Endothelial cell of umbilical vein (primary cell): Measurements from ENCODE around the gene GCM1. TPM values are rescaled to one million over a fixed set of nuclear protein-coding genes. Genes with fewer than 3 reads are reported as not detected.

Source experiments
- BruUV-seq: library from RNA; stranded (reverse); fragments of 400-500 nt; replicated peaks from 2 replicates; lab custom pipeline; 2021; lab: Mats Ljungman, UMichigan
- CTCF ChIA-PET: fragments of 300-600, 350-600 bp; sonication (Branson Sonifier 250); formaldehyde crosslinking; loops from one replicate; lab custom pipeline; 2021; ENCODE audit warnings: antibody characterized with exemption, inconsistent platforms; lab: Charles Lee
- POLR2A ChIA-PET: fragments of 300-600, 350-600 bp; sonication (Branson Sonifier 250); formaldehyde crosslinking; loops from one replicate; lab custom pipeline; 2021; ENCODE audit warnings: antibody characterized with exemption, inconsistent platforms; lab: Charles Lee
- DNase-seq: peaks from one replicate; pipeline ENCODE4 v3.0.0-alpha.2; 2011; ENCODE audit warnings: low read depth, low spot score
- FAIRE-seq: peaks from 2 replicates; lab custom pipeline; 2011; peaks lifted over from hg19 to GRCh38; lab: Jason Lieb, UNC
- H2AFZ ChIP-seq: 2 replicates; pipeline ENCODE4 v1.6.0; 2012; ENCODE audit warnings: low read depth, low read length, control low read depth, inconsistent platforms
- H3K27ac ChIP-seq: 2 replicates; pipeline ENCODE4 v1.5.1; 2011; ENCODE audit warnings: low read depth, mild to moderate bottlenecking, control low read depth, low read length, moderate library complexity; ENCODE audit not compliant: insufficient read depth
- H3K27me3 ChIP-seq, 2 experiments: 2 replicates each; pipeline versions ENCODE4 v1.6.0 to v1.6.1; 2011; ENCODE audit warnings: low read length in 2 of 2, mixed read lengths in 1 of 2; ENCODE audit not compliant: control insufficient read depth in 2 of 2, insufficient read depth in 2 of 2
- H3K36me3 ChIP-seq, 2 experiments: 2 replicates in 1 of 2; 3 replicates in 1 of 2; pipeline ENCODE4 v1.5.1; 2011; ENCODE audit warnings: low read length in 2 of 2, mild to moderate bottlenecking in 1 of 2, moderate library complexity in 1 of 2; ENCODE audit not compliant: control insufficient read depth in 2 of 2, insufficient read depth in 2 of 2; ENCODE audit errors: extremely low read depth in 1 of 2
- H3K4me1 ChIP-seq: 3 replicates; pipeline ENCODE4 v1.5.1; 2011; ENCODE audit warnings: mild to moderate bottlenecking, low read length; ENCODE audit not compliant: control insufficient read depth, insufficient read depth; ENCODE audit errors: extremely low read depth
- H3K4me2 ChIP-seq: 2 replicates; pipeline ENCODE4 v1.6.1; 2011; ENCODE audit warnings: low read length, control low read depth, mixed read lengths; ENCODE audit not compliant: insufficient read depth
- H3K4me3 ChIP-seq, 3 experiments: fragments of 200-600 bp in 1 of 3; sonication (generic), shearing (Covaris generic) in 1 of 3; replicated peaks in 1 of 3; 2 replicates each; pipeline ENCODE4 v1.5.1; 2011 to 2016; ENCODE audit warnings: control low read depth in 3 of 3, low read length in 3 of 3, mild to moderate bottlenecking in 2 of 3, inconsistent platforms in 1 of 3, low read depth in 1 of 3, moderate library complexity in 1 of 3; ENCODE audit not compliant: insufficient read depth in 1 of 3
- H3K79me2 ChIP-seq: 2 replicates; pipeline ENCODE4 v1.6.0; 2012; ENCODE audit warnings: low read length, inconsistent platforms; ENCODE audit not compliant: control insufficient read depth, insufficient read depth
- H3K9ac ChIP-seq: replicated peaks from 2 replicates; pipeline ENCODE3; 2011; ENCODE audit warnings: low read length, control low read depth; ENCODE audit not compliant: insufficient read depth; ENCODE audit errors: extremely low read depth
- H3K9me1 ChIP-seq: replicated peaks from 3 replicates; pipeline ENCODE4 v1.6.0; 2011; ENCODE audit warnings: mild to moderate bottlenecking, low read length; ENCODE audit not compliant: control insufficient read depth, insufficient read depth; ENCODE audit errors: extremely low read depth
- H3K9me3 ChIP-seq: replicated peaks from 2 replicates; pipeline ENCODE4 v1.5.1; 2012; ENCODE audit warnings: low read length, inconsistent platforms; ENCODE audit not compliant: control insufficient read depth, insufficient read depth
- H4K20me1 ChIP-seq: replicated peaks from 2 replicates; pipeline ENCODE3; 2011; ENCODE audit warnings: mild to moderate bottlenecking, low read length; ENCODE audit not compliant: control insufficient read depth, insufficient read depth; ENCODE audit errors: extremely low read depth
- CTCF ChIP-seq, 2 donors: IDR thresholded peaks; 1 replicate in 1 of 2; 2 replicates in 1 of 2; pipeline ENCODE4 v1.5.1; 2011; ENCODE audit warnings: low read length in 2 of 2, mild to moderate bottlenecking in 2 of 2, moderate library complexity in 2 of 2, control low read depth in 1 of 2, inconsistent platforms in 1 of 2, low read depth in 1 of 2; ENCODE audit not compliant: insufficient read depth in 1 of 2; ENCODE audit errors: extremely low read depth in 1 of 2
- EZH2 ChIP-seq: IDR thresholded peaks from 2 replicates; pipeline ENCODE4 v1.6.1; 2012; ENCODE audit warnings: borderline replicate concordance, low read depth, mild to moderate bottlenecking, moderate library complexity, low read length, inconsistent platforms; ENCODE audit not compliant: severe bottlenecking
- FOS ChIP-seq: IDR thresholded peaks from 2 replicates; pipeline ENCODE4 v1.6.1; 2011; ENCODE audit warnings: mild to moderate bottlenecking, low read length, moderate library complexity, borderline replicate concordance; ENCODE audit not compliant: insufficient read depth
- GATA2 ChIP-seq: IDR thresholded peaks from 2 replicates; pipeline ENCODE4 v1.7.0; 2011; ENCODE audit warnings: low read depth, mild to moderate bottlenecking, moderate library complexity, mixed read lengths, low read length; ENCODE audit not compliant: insufficient read length, insufficient read depth
- JUN ChIP-seq: IDR thresholded peaks from 2 replicates; pipeline ENCODE4 v1.6.1; 2011; ENCODE audit warnings: borderline replicate concordance, low read depth; ENCODE audit not compliant: insufficient read length, insufficient read depth
- MYC ChIP-seq: IDR thresholded peaks from one replicate; pipeline ENCODE4 v1.6.1; 2011; ENCODE audit warnings: mild to moderate bottlenecking, low read depth, low read length
- POLR2A ChIP-seq: IDR thresholded peaks from 2 replicates; pipeline ENCODE4 v1.6.1; 2012; ENCODE audit warnings: low read depth, mild to moderate bottlenecking, control low read depth, low read length
- POLR2AphosphoS5 ChIP-seq: IDR thresholded peaks from 2 replicates; pipeline ENCODE4 v1.6.1; 2012; ENCODE audit warnings: low read depth, mild to moderate bottlenecking, control low read depth, low read length, moderate library complexity; ENCODE audit not compliant: insufficient read depth
- dilution Hi-C: fragments of 300-500 bp; cut with MboI; formaldehyde crosslinking; loops from one replicate; pipeline ENCODE4 v1.15.0; 2019; ENCODE audit warnings: low sequenced_read_pairs; ENCODE audit not compliant: extremely low pct_ligation_motif_present
- intact Hi-C: fragments of 100-400 bp; cut with micrococcal nuclease; formaldehyde crosslinking; loops from one replicate; pipeline ENCODE4 v1.10.0; 2022
- polyA plus RNA-seq, 4 experiments: library from polyadenylated mRNA; depleted of rRNA in 3 of 4; stranded (reverse) in 3 of 4; unstranded in 1 of 4; fragments of >200 nt; gene quantifications; 2 replicates each; pipeline versions ENCODE4 v1.2.1 to v1.2.3, GENCODE V29; 2011 to 2012; ENCODE audit warnings: missing spikeins in 1 of 4
- total RNA-seq: library from RNA; stranded (reverse); gene quantifications from 2 replicates; pipeline ENCODE4 v1.2.3, GENCODE V29; 2021
- TF ChIP-seq, protein P1 (sequence below): IDR thresholded peaks from 2 replicates; pipeline ENCODE4 v1.6.1; 2011; ENCODE audit not compliant: insufficient read depth, insufficient read length

GCM1 gene
- total and polyA plus RNA-seq, 2 donors (not counting 3 experiments of a cell fraction or from before 2014, with no cell fraction given), result not detected

DNA sequence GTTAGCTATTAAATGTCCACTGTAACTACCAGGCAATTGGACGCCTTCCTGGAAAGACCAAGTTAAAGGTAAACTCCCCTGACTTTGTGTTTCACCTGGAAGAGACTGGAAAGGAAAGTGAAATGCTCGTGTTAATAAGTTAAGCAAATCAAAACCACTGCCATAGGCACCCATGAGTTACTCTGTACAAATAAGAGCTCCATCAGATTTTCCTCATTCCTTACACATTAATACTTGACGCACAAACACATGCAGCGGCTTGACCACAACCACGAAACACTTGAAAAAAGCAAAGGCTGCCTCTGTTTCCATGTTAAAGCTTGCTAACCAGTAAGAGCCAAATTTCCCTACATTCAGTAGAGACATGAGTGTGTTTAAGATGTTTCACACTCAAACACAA, 19.8 kb downstream of the GCM1 start:
- POLR2A ChIA-PET, result no interaction called here
- intact Hi-C loops, result no loop called here
- CTCF ChIA-PET, result interaction anchor here (0.7 kb wide), 1 partner anchor 15 kb away, joined by 3 read pairs; no protein-coding TSS in a partner anchor
- no TSS peak for BruUV-seq
- Histone ChIP-seq H3K4me3 (no peak overlapping the region), H3K79me2 (no peaks in the 10 kb centered on the region), H4K20me1 (no peaks in the 10 kb centered on the region), H2AFZ (no peak overlapping the region), H3K27me3 (peaks cover 0 to 2% of the 10 kb centered on the region in 2 experiments), H3K9me1 (no peaks in the 10 kb centered on the region), H3K9me3 (no peaks in the 10 kb centered on the region), H3K27ac (no peak overlapping the region), H3K4me2 (no peak overlapping the region), H3K36me3 (no peaks in the 10 kb centered on the region), H3K9ac (no peak overlapping the region), H3K4me1 (no peaks in the 10 kb centered on the region)
- no peak for DNase-seq
- dilution Hi-C loops, result no loop called here
- no peak for FAIRE-seq
- TF ChIP-seq GATA2, result no peak
- TF ChIP-seq, protein P1, sequence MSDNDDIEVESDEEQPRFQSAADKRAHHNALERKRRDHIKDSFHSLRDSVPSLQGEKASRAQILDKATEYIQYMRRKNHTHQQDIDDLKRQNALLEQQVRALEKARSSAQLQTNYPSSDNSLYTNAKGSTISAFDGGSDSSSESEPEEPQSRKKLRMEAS, result no peak
- TF ChIP-seq POLR2A, result no peak
- no peak for TF ChIP-seq POLR2AphosphoS5
- no peak for TF ChIP-seq FOS
- no peak for TF ChIP-seq MYC
- no peak for TF ChIP-seq CTCF (IDR thresholded peaks at IDR 0.05; ENCODE audit: extremely low read depth in 1 of 2, insufficient read depth in 1 of 2, low read depth in 1 of 2, low read length in 2 of 2)
- no peak for TF ChIP-seq EZH2
- TF ChIP-seq JUN, result no peak
